ENCODE data around the gene HJV.

HJV gene

GRCh38 chr1:145992502-145992936 is 29.0 kb downstream of the HJV start:
- no peak for DNase-seq

DNA sequence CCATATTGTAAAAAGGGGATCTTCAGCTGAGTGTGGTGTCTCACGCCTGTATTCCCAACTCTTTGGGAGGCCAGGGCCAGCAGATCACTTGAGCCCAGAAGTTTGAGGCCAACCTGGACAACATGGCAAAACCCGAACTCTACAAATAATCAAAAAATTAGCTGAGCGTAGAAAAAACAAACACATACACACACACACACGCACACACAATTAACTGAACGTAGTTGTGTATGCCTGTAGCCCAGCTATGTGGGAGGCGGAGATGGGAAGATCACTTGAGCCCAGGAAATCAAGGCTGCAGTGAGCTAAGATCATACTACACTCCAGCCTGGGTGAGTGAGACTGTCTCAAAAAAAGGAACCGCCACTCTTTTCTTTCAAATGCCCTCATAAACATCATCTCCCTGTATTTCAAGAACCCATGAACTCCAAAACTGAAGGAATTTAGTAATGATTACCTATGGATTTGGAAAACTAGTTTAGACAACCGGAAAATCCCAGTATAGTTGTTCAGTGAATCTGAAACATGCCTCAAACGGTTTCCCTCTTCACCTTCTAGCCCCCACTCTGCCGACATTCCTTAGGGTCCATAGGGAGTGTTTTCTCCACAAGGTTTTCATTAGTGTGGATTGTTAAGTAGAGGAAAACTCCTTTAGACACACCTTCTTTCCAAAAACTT is 29.7 kb downstream of the HJV start:
- no peak for DNase-seq

DNA sequence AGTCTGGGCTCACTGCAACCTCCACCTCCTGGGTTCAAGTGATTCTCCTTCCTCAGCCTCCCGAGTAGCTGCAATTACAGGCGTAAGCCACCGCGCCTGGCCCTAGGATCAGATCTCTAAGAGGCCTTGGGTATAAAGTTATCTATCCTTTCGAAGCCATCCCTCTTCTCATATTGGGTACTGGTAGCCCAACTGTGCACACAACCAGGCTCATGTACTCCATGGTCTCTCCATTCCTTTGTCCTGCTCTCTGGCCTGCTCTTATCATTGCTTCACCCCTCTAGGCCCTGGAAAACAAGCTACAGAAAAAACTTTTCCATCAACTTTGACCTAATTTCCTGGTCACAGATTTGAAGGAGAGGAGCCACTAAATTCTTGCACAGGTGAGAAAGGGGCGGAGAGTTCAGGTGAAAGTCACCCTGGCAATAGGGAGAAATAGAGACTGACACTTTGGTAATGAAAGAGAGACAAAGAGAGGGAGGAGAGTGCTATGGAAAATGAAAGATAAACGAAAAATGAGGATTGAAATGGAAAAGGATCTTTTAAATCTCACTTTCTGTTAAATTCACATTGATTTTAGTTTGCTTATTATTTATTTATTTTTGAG is 31.2 kb downstream of the HJV start:
- no peak for DNase-seq

DNA sequence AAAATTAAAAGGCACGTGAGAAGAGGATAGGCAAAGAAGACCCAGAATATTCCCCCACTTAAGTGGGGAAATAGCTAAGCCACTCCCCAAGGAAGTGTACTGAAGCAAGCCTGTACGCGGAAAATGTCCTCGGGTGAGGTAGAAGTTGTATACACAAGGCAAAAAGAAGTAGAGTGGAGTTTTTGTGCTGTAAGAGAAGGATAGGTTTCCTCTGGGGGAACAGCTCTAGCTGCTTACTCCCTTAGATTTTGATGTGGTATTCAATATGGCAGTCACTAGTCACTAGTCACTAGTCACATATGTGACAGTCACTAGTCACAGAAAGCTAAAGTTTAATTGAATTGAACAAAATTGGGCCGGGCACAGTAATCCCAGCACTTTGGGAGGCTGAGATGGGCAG is 32.8 kb downstream of the HJV start:
- no peak for DNase-seq

DNA sequence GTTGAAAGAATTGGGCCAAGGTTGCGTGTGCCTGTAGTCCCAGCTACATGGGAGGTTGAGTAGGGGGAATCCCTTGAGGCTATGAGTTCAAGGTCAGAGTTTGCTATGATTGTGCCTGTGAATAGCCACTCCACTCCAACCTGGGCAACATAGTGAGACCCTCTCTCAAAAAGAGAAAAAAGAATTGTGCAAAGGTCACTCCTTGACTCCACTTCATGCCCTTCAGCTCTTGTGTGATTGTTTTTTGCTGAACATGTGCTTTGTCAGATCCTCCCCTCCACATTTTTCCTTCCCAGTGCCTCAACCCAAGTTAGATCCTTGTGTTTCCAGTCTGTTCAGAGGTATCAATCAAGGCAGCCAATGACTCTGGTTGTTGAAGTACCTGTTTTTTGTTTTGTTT is 33.6 kb downstream of the HJV start:
- no peak for DNase-seq

GRCh38 chr1:145986551-145986950 is 35.0 kb downstream of the HJV start:
- DNase-seq, result no peak

GRCh38 chr1:145985502-145986439 is 35.8 kb downstream of the HJV start:
- no peak for DNase-seq

DNA sequence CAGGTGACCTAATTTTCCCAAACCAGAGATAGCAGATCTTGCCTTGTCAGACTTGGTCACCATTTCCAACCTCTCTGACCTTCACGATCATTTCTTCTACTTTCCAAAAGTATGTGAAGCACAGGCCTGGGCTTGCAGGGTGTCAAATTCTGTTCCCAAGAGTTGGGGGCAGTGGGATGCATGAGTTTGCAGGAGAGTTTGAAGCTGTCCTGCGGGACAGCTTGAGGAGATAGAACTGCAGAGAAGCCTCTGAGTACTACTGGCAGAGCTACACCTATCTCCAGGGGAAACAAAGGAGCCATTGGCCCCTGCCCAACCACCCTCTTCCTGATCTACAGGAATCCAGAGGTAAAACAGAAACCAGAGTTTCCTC is 36.4 kb downstream of the HJV start:
- no peak for DNase-seq

- DNase-seq, result no peak
Observed at GRCh38 chr1:145983960-145984830, 37.3 kb downstream of the HJV start.

DNA sequence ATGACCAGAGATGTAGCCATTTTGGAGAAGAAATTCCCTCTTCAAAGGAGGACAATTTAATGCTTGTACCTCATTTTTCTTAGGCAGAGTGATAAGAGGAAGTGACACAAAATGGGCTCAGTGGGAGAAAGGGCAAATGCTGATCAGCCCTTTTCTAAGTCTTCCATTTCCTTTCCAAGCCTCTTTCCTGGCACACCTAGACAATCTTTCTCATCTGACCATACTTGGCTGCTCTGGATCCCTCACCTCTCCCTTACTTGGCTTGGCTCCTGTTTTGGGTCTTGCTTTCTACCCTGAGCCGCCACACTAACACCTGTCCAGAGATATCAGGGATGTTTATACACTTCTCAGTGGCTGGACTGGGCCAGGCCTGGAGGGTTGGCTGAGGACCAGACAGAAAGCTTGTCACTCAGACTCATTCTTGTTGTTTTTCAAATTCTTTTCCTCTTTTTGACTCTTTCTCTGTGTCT is 38.3 kb downstream of the HJV start:
- no peak for DNase-seq

- no peak for DNase-seq
Observed at GRCh38 chr1:145982010-145982723, 39.4 kb downstream of the HJV start.

DNA sequence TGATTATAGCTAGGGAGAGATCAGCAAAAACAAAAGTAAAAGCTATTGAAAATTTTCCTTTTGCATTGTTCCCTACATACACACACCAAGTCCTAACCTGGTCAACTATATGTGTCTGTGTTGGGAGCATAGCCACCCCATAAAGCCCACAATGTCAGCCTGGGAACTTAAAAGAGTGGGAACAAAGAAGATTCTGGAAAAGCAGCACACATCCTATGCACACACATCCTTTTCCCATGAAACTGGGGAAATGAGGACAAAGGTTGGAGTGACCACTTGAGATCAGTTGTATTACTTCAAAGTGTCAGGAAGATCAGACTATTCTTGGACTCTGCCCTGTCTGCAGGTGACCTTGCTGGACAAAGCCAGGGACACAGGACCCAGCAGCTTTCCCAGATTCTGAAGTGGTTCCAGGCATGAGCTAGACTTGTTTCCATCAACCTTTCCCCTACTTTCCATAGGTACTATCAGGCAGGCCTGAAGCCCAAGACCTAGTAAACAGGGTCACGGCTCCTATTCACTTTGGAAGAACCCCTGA is 41.0 kb downstream of the HJV start:
- no peak for DNase-seq

- no peak for DNase-seq
Observed at GRCh38 chr1:145979746-145980456, 41.6 kb downstream of the HJV start.

DNA sequence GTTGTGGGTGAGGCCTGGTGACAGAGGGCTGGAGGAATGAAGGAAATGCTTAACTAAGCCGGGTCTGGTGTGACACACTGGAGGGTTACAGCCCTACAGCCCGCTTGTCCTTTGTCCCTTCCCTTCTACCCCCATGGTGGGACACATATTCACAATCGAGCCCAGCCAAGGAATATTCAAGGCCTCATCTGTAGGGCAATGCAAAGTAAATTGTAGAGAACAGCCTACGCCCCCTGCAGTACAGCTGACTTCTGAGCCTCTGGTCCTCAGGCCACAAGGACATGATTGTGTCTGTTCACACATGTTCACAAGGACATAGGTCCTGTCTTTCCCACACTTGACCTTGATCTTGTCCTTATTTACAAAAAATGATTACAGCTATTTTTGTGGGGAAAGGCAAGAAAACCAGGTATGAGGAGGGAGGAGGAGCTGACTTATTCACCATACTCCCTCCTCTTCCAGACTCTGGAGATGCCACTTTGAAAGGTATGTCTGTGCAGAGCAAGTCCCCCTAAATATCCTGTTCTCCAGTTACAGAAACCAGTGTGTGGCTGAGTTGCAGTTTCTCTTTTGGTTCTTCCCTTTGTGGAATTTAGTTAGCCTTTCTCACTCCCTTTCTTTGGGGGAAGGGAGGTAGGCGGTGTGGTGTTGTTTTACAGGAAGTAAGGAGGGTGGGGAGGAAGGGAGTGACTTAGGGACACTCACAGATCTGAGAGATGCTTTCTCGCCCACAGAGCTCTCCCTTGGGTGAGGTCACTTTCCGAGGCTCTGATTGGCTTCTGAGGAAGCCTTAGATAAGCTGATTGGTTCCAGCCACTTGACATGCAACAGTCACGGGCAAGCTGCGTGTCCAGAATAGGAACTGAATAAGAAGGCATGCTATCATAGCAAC is 42.4 kb downstream of the HJV start:
- DNase-seq, result no peak

- DNase-seq, result no peak
Observed at GRCh38 chr1:145978471-145978853, 43.1 kb downstream of the HJV start.

- peak; percentile 89 for DNase-seq
Observed at GRCh38 chr1:145977486-145978470, 43.8 kb downstream of the HJV start.

DNA sequence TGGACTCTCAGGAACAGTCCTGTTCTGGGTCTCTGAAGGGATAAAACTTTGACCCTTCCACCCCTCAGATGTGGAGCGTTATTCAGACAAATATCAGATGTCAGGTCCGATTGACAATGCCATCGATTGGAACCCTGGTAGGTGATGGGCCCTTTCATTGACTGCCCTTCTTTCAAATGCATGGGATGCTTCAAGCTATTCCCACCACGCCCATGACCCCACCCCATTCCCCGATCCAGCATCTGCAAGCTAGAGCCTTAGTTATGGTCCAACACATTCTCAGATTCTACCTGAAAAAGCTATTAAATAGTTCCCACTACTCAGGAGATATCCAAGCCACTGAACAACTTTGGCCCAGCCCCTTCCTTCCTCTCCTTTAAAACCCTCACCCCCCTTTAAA is 44.5 kb downstream of the HJV start:
- no peak for DNase-seq

GRCh38 chr1:145975216-145975615 is 46.3 kb downstream of the HJV start:
- DNase-seq, result no peak

DNA sequence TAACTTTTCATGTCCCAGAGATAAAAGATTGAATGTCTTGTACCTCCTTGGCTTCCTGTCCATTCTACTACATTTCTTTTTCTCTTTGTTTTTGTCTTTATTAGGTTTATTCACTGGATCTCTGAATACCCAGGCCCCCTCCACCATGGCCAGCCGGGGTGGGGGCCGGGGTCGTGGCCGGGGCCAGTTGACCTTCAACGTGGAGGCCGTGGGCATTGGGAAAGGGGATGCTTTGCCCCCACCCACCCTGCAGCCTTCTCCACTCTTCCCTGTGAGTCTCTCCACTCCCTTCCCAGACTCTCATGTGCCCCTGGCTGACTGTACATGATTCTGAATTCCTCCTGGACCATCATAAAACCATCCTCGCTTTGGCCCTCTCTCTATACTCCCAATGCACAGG is 46.8 kb downstream of the HJV start:
- no peak for DNase-seq
